Left ventricle myocardium inferior (tissue), 1 donor: ENCODE measurements around the gene STON2. TPM values are rescaled to one million over a fixed set of nuclear protein-coding genes. Genes with fewer than 3 reads are reported as not detected.

ENCODE experiments used
- DNase-seq: peaks from one replicate; pipeline ENCODE4 v3.0.0-alpha.2; 2020
- H3K27ac ChIP-seq: fragments of 200-600 bp; replicated peaks from 2 replicates; pipeline ENCODE4 v1.8.0; 2021
- H3K27me3 ChIP-seq: fragments of 200-600 bp; 2 replicates; pipeline ENCODE4 v1.8.0; 2021; ENCODE audit warnings: low read depth
- H3K36me3 ChIP-seq: fragments of 200-600 bp; 2 replicates; pipeline ENCODE4 v1.8.0; 2021
- H3K4me1 ChIP-seq: fragments of 200-600 bp; 2 replicates; pipeline ENCODE4 v1.8.0; 2021
- H3K4me3 ChIP-seq: fragments of 200-600 bp; 2 replicates; pipeline ENCODE4 v1.8.0; 2021; ENCODE audit warnings: mild to moderate bottlenecking, moderate library complexity
- H3K9me3 ChIP-seq: fragments of 200-600 bp; replicated peaks from 2 replicates; pipeline ENCODE4 v1.8.0; 2021
- CTCF ChIP-seq: fragments of 200-600 bp; IDR thresholded peaks from 2 replicates; pipeline ENCODE4 v1.8.0; 2021; ENCODE audit warnings: antibody characterized with exemption, mild to moderate bottlenecking, borderline replicate concordance
- intact Hi-C: fragments of 100-400 bp; cut with micrococcal nuclease; formaldehyde crosslinking; loops from one replicate; pipeline ENCODE4 v1.11.0; 2022
- total RNA-seq: library from RNA; stranded (reverse); fragmentation: NEBNext Ultra II Directional; extraction: Animal tissue kit (Norgen Biotek cat#: 25700); gene quantifications from one replicate; pipeline ENCODE4 v1.2.1, GENCODE V29; 2021
- donor health status: DM: no; HTN: yes; CAD: no; lungs with severe emphysema.

The STON2 gene
- total RNA-seq, 1 donor from 2014 or later = 8.3 TPM

- H3K9me3 ChIP-seq = peaks cover 8% of the 10 kb centered on the region
- H3K4me1 ChIP-seq = no peaks in the 10 kb centered on the region
- H3K36me3 ChIP-seq = peaks cover 18% of the 10 kb centered on the region
- H3K27ac ChIP-seq = no peak overlapping the region
- no peaks in the 10 kb centered on the region for H3K27me3 ChIP-seq
- no peak for TF ChIP-seq CTCF
- no peak for DNase-seq
- H3K4me3 ChIP-seq = no peak overlapping the region
- intact Hi-C loops = no loop called here
These were observed 1.8 kb downstream of the STON2 start for GRCh38 chr14:81398196-81398891.

GRCh38 chr14:81396113-81396512 is 4.0 kb downstream of the STON2 start:
- Histone ChIP-seq H3K27ac (no peak overlapping the region), H3K4me3 (no peak overlapping the region), H3K36me3 (peaks cover 23% of the 10 kb centered on the region), H3K4me1 (no peaks in the 10 kb centered on the region), H3K9me3 (peaks cover 10% of the 10 kb centered on the region), H3K27me3 (no peaks in the 10 kb centered on the region)
- intact Hi-C loops = no loop called here
- no peak for DNase-seq
- TF ChIP-seq CTCF = no peak

GRCh38 chr14:81394739-81395138 is 5.4 kb downstream of the STON2 start:
- intact Hi-C loops = no loop called here
- H3K4me3 ChIP-seq = no peak overlapping the region
- no peaks in the 10 kb centered on the region for H3K4me1 ChIP-seq
- no peak for TF ChIP-seq CTCF
- H3K27ac ChIP-seq = no peak overlapping the region
- H3K27me3 ChIP-seq = no peaks in the 10 kb centered on the region
- no peak for DNase-seq
- peaks cover 23% of the 10 kb centered on the region for H3K36me3 ChIP-seq
- peaks cover 14% of the 10 kb centered on the region for H3K9me3 ChIP-seq

DNA sequence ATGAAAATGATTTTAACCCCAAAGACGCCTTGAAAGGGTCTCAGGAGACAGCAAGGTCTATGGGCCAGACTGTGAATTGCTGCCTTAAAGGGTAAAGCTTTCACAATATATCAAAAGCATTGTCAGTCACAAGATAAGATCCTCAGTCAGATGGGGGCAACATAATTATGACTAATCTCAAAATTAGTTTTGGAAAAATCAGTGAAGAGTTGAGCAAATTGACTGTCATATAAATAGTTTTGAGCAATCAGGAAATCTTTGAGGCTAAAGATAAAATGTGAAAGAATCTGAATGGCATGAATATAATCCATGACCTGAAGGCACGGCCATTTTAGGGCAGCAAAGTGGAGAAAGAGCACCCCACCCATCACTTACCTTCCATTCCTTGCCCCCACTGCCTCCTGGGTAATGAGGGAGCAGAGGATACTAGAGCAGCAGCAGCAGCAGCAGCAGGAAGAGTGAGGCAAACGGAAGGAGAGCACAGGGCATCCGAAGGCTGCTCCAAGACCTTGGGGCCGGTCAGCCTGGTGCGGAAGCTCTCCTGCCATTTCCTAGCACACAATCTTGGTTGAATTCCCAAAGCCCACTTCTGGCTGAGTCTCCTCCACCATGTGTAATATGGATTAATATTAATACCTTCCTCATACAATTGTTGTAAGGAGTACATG is 7.0 kb downstream of the STON2 start:
- DNase-seq = no peak
- Histone ChIP-seq H3K36me3 (peaks cover 23% of the 10 kb centered on the region), H3K27me3 (no peaks in the 10 kb centered on the region), H3K4me3 (no peak overlapping the region), H3K9me3 (peaks cover 14% of the 10 kb centered on the region), H3K27ac (no peak overlapping the region), H3K4me1 (no peaks in the 10 kb centered on the region)
- intact Hi-C loops = no loop called here
- TF ChIP-seq CTCF = no peak

- peaks cover 23% of the 10 kb centered on the region for H3K36me3 ChIP-seq
- H3K4me3 ChIP-seq = no peak overlapping the region
- H3K27ac ChIP-seq = no peak overlapping the region
- H3K9me3 ChIP-seq = peaks cover 14% of the 10 kb centered on the region
- no peak for TF ChIP-seq CTCF
- intact Hi-C loops = no loop called here
- no peak for DNase-seq
- no peaks in the 10 kb centered on the region for H3K27me3 ChIP-seq
- no peaks in the 10 kb centered on the region for H3K4me1 ChIP-seq
These were observed 8.1 kb downstream of the STON2 start for GRCh38 chr14:81392052-81392451.
